Ovary (tissue), 9 donors: ENCODE data around the gene DDX24. TPM values are rescaled to one million over a fixed set of nuclear protein-coding genes. Genes with fewer than 3 reads are reported as not detected.

Experiments
- DNase-seq, 5 donors: peaks; one replicate each; pipeline ENCODE4 v3.0.0-alpha.2; 2019 to 2020
- H3K27ac ChIP-seq, 2 donors: fragments of 200-600 bp; one replicate each; pipeline versions ENCODE4 v1.5.1 to v1.8.0; 2019 to 2022
- H3K27me3 ChIP-seq: fragments of 200-600 bp; one replicate; pipeline ENCODE4 v1.8.0; 2022
- H3K36me3 ChIP-seq: fragments of 200-600 bp; sonication (generic); one replicate; pipeline ENCODE4 v1.5.1; 2019
- H3K4me1 ChIP-seq: one replicate; pipeline ENCODE4 v1.8.1; 2013; ENCODE audit warnings: mild to moderate bottlenecking, moderate library complexity; ENCODE audit not compliant: insufficient read depth
- H3K4me3 ChIP-seq: fragments of 200-600 bp; sonication (generic); one replicate; pipeline ENCODE4 v1.5.1; 2017
- H3K9me3 ChIP-seq, 2 donors: fragments of 200-600 bp in 1 of 2; sonication (generic) in 1 of 2; one replicate each; pipeline versions ENCODE4 v1.5.1 to v1.8.1; 2013 to 2019; ENCODE audit warnings: mild to moderate bottlenecking in 1 of 2, moderate library complexity in 1 of 2
- CTCF ChIP-seq, 3 donors: fragments of 450-650 bp in 2 of 3; fragments of 200-600 bp in 1 of 3; IDR thresholded peaks; one replicate each; pipeline versions ENCODE4 v1.5.1 to v1.8.0; 2016 to 2022; ENCODE audit warnings: antibody characterized with exemption in 3 of 3, mild to moderate bottlenecking in 1 of 3
- EP300 ChIP-seq: sonication (generic); formaldehyde crosslinking; IDR thresholded peaks from one replicate; pipeline ENCODE4 v1.6.1; 2017; ENCODE audit warnings: antibody characterized with exemption
- POLR2A ChIP-seq: fragments of 450-650 bp; IDR thresholded peaks from one replicate; pipeline ENCODE4 v1.6.1; 2017; ENCODE audit warnings: antibody characterized with exemption, mild to moderate bottlenecking, moderate library complexity
- WGBS, 3 donors: extraction: QIAGEN DNeasy Blood & Tissue Kit in 1 of 3; methylation state at CpG; one replicate each; pipeline versions ENCODE4 v1.1.5 to v1.1.7; 2013 to 2017; 5-methylcytosine and 5-hydroxymethylcytosine counted together
- intact Hi-C, 4 donors: fragments of 100-400 bp; cut with DNase I; formaldehyde crosslinking; loops; one replicate each; pipeline versions ENCODE4 v1.11.0 to v1.15.1; 2022 to 2023
- polyA plus RNA-seq, 2 donors: library from polyadenylated mRNA; stranded (reverse); fragments of 200-250 nt in 1 of 2; fragments of 350-450 nt in 1 of 2; fragmentation: Illumina TruSeq in 1 of 2; extraction: RNeasy Lipid Tissue Mini Kit (QIAGEN cat#74804) in 1 of 2; gene quantifications; one replicate each; pipeline ENCODE4 v1.2.3, GENCODE V29; 2013 to 2014
- total RNA-seq, 7 donors: library from RNA; depleted of rRNA in 2 of 7; stranded (reverse); fragments of >200 nt in 2 of 7; fragmentation: NEBNext Ultra II Directional in 3 of 7; extraction: Animal tissue kit (Norgen Biotek cat#: 25700) in 3 of 7; gene quantifications; one replicate each; pipeline versions ENCODE4 v1.1.0 to v1.2.4, GENCODE V29; 2016 to 2023
- donor health status: DM: no; HTN: no; CAD: no; lungs with moderate emphysema.
- donor health status: DM: no; HTN: no; CAD: no.
- donor health status: Bipolar disorder and iron deficiency.
- donor health status: DM: yes; HTN: yes; CAD: no.
- donor health status: DM: no; HTN: no; CAD: no.
- donor health status: DM: yes; HTN: yes; CAD: no.

The DDX24 gene
- total and polyA plus RNA-seq, 9 donors: 98.8 to 521 (median 233) TPM

- no peak overlapping the region for H3K4me3 ChIP-seq
- no peaks in the 10 kb centered on the region for H3K4me1 ChIP-seq
- no peak for TF ChIP-seq POLR2A
- no peak for TF ChIP-seq CTCF (IDR thresholded peaks at IDR 0.05)
- TF ChIP-seq EP300: no peak
- H3K27ac ChIP-seq: no peak overlapping the region
- 82 to 100% (median 91%) methylated on average over 2 of the region's 2 CpGs for WGBS, 3 donors
- H3K27me3 ChIP-seq: no peaks in the 10 kb centered on the region
- no peaks in the 10 kb centered on the region for H3K36me3 ChIP-seq
- DNase-seq: no peak
- intact Hi-C loops: no loop called here
- no peaks in the 10 kb centered on the region for H3K9me3 ChIP-seq
These were observed 56.5 kb downstream of the DDX24 start for GRCh38 chr14:94024549-94024948.

GRCh38 chr14:94022532-94023411 is 58.2 kb downstream of the DDX24 start:
- no peak for TF ChIP-seq CTCF (IDR thresholded peaks at IDR 0.05)
- TF ChIP-seq POLR2A: no peak
- TF ChIP-seq EP300: no peak
- H3K27me3 ChIP-seq: no peaks in the 10 kb centered on the region
- H3K4me1 ChIP-seq: no peaks in the 10 kb centered on the region
- H3K4me3 ChIP-seq: no peak overlapping the region
- DNase-seq: no peak
- intact Hi-C loops: no loop called here
- H3K36me3 ChIP-seq: no peaks in the 10 kb centered on the region
- no peaks in the 10 kb centered on the region for H3K9me3 ChIP-seq
- no peak overlapping the region for H3K27ac ChIP-seq
- WGBS, 3 donors: 68 to 82% (median 78%) methylated on average over 10 of the region's 10 CpGs

- Histone ChIP-seq H3K27ac (no peak overlapping the region), H3K36me3 (no peaks in the 10 kb centered on the region), H3K9me3 (no peaks in the 10 kb centered on the region), H3K4me3 (no peak overlapping the region), H3K4me1 (no peaks in the 10 kb centered on the region), H3K27me3 (no peaks in the 10 kb centered on the region)
- intact Hi-C loops: no loop called here
- WGBS, 3 donors: 57 to 72% (median 63%) methylated on average over 10 of the region's 10 CpGs
- TF ChIP-seq EP300: no peak
- no peak for TF ChIP-seq POLR2A
- no peak for TF ChIP-seq CTCF (IDR thresholded peaks at IDR 0.05)
- no peak for DNase-seq
These were observed 59.4 kb downstream of the DDX24 start for GRCh38 chr14:94021416-94022157.

GRCh38 chr14:94021001-94021400 is 60.0 kb downstream of the DDX24 start:
- Histone ChIP-seq H3K4me3 (no peak overlapping the region), H3K9me3 (no peaks in the 10 kb centered on the region), H3K4me1 (no peaks in the 10 kb centered on the region), H3K36me3 (no peaks in the 10 kb centered on the region), H3K27me3 (no peaks in the 10 kb centered on the region), H3K27ac (no peak overlapping the region)
- TF ChIP-seq EP300: no peak
- no peak for TF ChIP-seq CTCF (IDR thresholded peaks at IDR 0.05)
- no peak for TF ChIP-seq POLR2A
- WGBS, 3 donors: 75 to 87% (median 79%) methylated on average over 2 of the region's 2 CpGs
- no peak for DNase-seq
- intact Hi-C loops: no loop called here
